Activated T-cell treated with anti-CD3 and anti-CD28 coated beads, Interleukin-2, amount 50 U/mL, for 4 hours (primary cell): Measurements from ENCODE around the gene KRT71. TPM values are rescaled to one million over a fixed set of nuclear protein-coding genes. Genes with fewer than 3 reads are reported as not detected.
A peak's percentile ranks its signal among the peaks of the same experiment; 100 is the strongest.

Experiments used
- ATAC-seq, 2 donors: fragments of 200-7000 bp; cut with Tn5 transposase; one replicate each; pipeline ENCODE4 v1.10.0; 2021
- DNase-seq: peaks from one replicate; pipeline ENCODE4 v3.0.0-alpha.2; 2020
- H3K27me3 Mint-ChIP-seq: one replicate; pipeline ENCODE4 v1.8.0; 2021; ENCODE audit warnings: low read depth, mixed read lengths
- H3K36me3 Mint-ChIP-seq: one replicate; pipeline ENCODE4 v1.8.0; 2022; ENCODE audit warnings: mixed read lengths; ENCODE audit not compliant: insufficient read depth
- H3K4me1 Mint-ChIP-seq: one replicate; pipeline ENCODE4 v1.8.0; 2021; ENCODE audit warnings: low read depth, mixed read lengths
- H3K4me3 Mint-ChIP-seq: one replicate; pipeline ENCODE4 v1.8.0; 2021; ENCODE audit warnings: mild to moderate bottlenecking, moderate library complexity, mixed read lengths
- H3K9me3 Mint-ChIP-seq: one replicate; pipeline ENCODE4 v1.8.0; 2021; ENCODE audit warnings: mixed read lengths
- total RNA-seq, 3 donors: library from RNA; stranded (reverse); gene quantifications; one replicate each; pipeline ENCODE4 v1.2.1, GENCODE V29; 2021

KRT71 gene
- total RNA-seq, 3 donors from 2014 or later, result not detected

GRCh38 chr12:52582486-52582885 lies 29.5 kb upstream of the KRT71 start:
- H3K27me3 Mint-ChIP-seq, result no peaks in the 10 kb centered on the region
- DNase-seq (no peak), ATAC-seq (no peak)
- no peaks in the 10 kb centered on the region for H3K36me3 Mint-ChIP-seq
- H3K9me3 Mint-ChIP-seq, result no peaks in the 10 kb centered on the region
- H3K4me3 Mint-ChIP-seq, result no peak overlapping the region
- peaks cover 53% of the 10 kb centered on the region for H3K4me1 Mint-ChIP-seq

DNA sequence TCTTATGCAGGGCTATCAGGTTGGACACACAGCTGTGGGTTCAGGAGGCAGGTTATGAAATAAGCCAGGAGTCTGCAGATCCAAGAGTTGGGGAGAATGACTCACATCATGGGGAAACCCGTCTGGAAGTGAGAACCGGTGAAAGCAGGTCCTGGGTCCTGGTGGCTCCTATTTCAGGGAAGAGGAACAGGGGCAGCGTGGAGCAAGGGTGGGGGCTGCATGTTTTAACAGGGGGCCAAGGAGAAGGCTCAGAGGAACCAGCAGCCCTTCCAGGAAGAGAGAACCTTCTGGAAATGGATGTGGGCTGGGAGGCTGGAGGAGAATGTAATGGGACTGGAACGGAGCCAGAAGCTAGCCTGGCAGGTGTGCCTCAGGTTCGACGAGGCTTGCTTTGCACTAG lies 28.5 kb upstream of the KRT71 start:
- no peak for DNase-seq
- peaks cover 43% of the 10 kb centered on the region for H3K4me1 Mint-ChIP-seq
- no peaks in the 10 kb centered on the region for H3K9me3 Mint-ChIP-seq
- no peaks in the 10 kb centered on the region for H3K27me3 Mint-ChIP-seq
- H3K36me3 Mint-ChIP-seq, result no peaks in the 10 kb centered on the region
- no peak for ATAC-seq
- no peak overlapping the region for H3K4me3 Mint-ChIP-seq

DNA sequence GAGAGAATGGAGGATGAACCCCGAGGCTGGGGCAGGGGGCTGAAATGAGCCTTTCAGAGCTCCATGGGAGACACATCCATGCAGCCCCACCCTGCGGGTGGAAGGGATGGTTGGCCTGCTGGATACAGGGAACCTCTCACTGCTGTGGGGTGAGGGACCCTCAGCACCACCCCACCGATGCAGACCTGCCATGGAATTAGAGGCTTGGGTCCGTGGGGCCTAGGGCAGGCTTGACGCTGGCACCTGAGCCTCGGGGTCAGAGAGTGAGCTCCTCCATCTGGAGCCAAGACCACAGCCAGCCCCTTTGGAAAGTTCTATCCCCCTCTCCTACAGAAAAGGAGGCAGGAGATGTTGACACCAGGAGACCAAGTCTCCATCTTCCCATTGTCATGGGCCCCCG lies 28.1 kb upstream of the KRT71 start:
- H3K4me1 Mint-ChIP-seq, result peaks cover 39% of the 10 kb centered on the region
- no peaks in the 10 kb centered on the region for H3K36me3 Mint-ChIP-seq
- no peaks in the 10 kb centered on the region for H3K9me3 Mint-ChIP-seq
- ATAC-seq, result no peak
- DNase-seq, result no peak
- H3K27me3 Mint-ChIP-seq, result no peaks in the 10 kb centered on the region
- H3K4me3 Mint-ChIP-seq, result no peak overlapping the region

DNA sequence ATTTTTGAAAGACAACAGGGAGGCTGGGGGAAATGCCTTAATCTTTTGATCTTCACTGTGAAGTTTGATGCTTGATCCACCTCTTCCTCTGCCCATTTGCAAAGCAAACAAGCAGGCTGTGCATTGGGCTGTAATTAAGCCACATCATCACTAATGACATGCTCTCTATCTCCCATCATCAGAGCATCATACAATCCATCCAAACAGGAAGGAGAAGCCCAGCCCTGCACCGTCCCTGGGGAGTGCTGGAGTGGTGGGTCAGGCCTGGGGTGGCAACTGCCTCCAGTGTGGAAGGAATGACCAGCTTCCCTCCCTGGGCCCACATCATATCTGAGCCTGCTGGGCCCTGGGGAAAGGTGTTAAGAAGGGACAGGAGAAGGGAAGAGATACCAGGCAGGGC lies 27.6 kb upstream of the KRT71 start:
- DNase-seq, result no peak
- no peak for ATAC-seq
- H3K4me3 Mint-ChIP-seq, result no peak overlapping the region
- H3K9me3 Mint-ChIP-seq, result no peaks in the 10 kb centered on the region
- no peaks in the 10 kb centered on the region for H3K36me3 Mint-ChIP-seq
- H3K4me1 Mint-ChIP-seq, result peaks cover 33% of the 10 kb centered on the region
- H3K27me3 Mint-ChIP-seq, result no peaks in the 10 kb centered on the region

DNA sequence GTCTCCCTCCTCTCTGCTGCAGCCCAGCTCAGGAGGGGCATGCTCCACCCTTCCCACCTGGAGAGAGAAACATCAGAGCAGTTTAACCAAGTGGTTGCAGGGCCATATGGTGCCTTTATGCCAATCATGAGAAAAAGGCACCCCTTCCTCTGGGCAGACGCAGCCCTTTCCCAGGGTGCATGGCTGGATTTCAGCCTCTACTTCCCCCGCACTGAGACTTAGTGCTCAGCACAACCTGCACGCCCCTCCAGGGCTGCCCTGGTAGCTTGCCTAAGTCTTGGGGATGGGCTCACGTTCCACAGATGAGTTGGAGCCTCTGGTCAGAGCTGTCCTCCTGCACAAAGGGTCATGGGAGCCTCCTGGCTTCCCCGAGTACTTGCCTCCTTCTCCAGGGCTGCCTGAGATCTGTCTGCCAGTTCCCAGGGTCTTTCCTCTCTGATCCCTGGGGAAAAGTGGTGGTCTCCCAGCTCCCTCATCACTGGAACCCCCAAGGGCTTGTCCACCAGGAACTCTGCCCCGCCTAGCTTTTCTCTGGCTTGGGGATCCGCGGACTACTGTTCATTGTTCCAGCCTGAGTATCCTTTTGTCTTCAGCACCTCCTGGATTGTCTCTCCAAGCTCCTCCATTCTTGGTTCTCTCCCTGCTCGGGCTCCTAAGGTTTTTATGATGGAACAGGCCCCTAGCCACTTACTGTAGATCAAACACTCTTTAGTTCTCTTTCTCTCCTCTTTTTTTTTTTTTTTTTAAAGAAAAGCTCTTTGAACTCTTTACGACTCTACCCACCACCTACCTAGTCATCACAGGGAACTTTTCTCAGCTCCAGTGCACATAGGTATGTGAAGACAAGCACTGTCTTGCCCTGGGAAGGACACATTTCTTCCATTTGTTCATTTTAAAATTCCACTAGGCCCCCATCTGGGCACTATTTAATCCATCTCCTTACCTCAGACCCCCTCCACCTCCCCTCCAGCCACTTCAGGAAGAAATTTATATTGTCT lies 26.8 kb upstream of the KRT71 start:
- Mint-ChIP-seq H3K4me1 (peaks cover 26% of the 10 kb centered on the region), H3K36me3 (no peaks in the 10 kb centered on the region), H3K4me3 (no peak overlapping the region), H3K9me3 (no peaks in the 10 kb centered on the region), H3K27me3 (no peaks in the 10 kb centered on the region)
- DNase-seq (no peak), ATAC-seq (no peak)

- ATAC-seq, result no peak
- Mint-ChIP-seq H3K9me3 (no peaks in the 10 kb centered on the region), H3K36me3 (no peaks in the 10 kb centered on the region), H3K4me1 (peaks cover 20% of the 10 kb centered on the region), H3K4me3 (no peak overlapping the region), H3K27me3 (no peaks in the 10 kb centered on the region)
- DNase-seq, result no peak
Observed at GRCh38 chr12:52578469-52578868, 25.5 kb upstream of the KRT71 start.

DNA sequence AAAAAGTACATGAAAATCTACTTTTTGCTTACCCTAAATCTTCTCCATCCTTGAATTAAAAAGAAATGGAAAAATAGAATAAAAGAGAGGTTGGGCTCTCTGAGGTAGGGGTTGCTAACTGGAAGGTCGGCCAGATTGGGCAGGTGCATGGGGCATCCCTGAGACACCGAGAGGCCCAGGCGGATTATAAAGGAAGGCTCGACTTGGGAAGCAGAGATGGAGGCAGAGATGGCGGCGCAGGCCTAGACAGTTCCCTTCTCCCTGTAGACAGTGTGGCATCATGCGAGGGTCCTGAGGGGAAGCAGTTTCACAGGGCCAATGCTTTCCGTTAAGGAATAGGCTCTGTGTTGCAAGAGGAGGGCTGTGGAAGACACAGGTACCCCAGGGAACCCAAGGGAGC lies 24.4 kb upstream of the KRT71 start:
- H3K27me3 Mint-ChIP-seq, result no peaks in the 10 kb centered on the region
- no peak overlapping the region for H3K4me3 Mint-ChIP-seq
- ATAC-seq (no peak), DNase-seq (no peak)
- no peaks in the 10 kb centered on the region for H3K9me3 Mint-ChIP-seq
- peaks cover 10% of the 10 kb centered on the region for H3K4me1 Mint-ChIP-seq
- no peaks in the 10 kb centered on the region for H3K36me3 Mint-ChIP-seq

GRCh38 chr12:52575948-52576347 lies 23.0 kb upstream of the KRT71 start:
- Mint-ChIP-seq H3K27me3 (no peaks in the 10 kb centered on the region), H3K36me3 (no peaks in the 10 kb centered on the region), H3K9me3 (no peaks in the 10 kb centered on the region), H3K4me3 (no peak overlapping the region), H3K4me1 (peaks cover 10% of the 10 kb centered on the region)
- DNase-seq (no peak), ATAC-seq (no peak)

GRCh38 chr12:52575256-52575655 lies 22.3 kb upstream of the KRT71 start:
- no peaks in the 10 kb centered on the region for H3K9me3 Mint-ChIP-seq
- no peak overlapping the region for H3K4me3 Mint-ChIP-seq
- H3K4me1 Mint-ChIP-seq, result peaks cover 4% of the 10 kb centered on the region
- H3K36me3 Mint-ChIP-seq, result no peaks in the 10 kb centered on the region
- ATAC-seq (no peak), DNase-seq (no peak)
- peaks cover under 1% of the 10 kb centered on the region for H3K27me3 Mint-ChIP-seq

DNA sequence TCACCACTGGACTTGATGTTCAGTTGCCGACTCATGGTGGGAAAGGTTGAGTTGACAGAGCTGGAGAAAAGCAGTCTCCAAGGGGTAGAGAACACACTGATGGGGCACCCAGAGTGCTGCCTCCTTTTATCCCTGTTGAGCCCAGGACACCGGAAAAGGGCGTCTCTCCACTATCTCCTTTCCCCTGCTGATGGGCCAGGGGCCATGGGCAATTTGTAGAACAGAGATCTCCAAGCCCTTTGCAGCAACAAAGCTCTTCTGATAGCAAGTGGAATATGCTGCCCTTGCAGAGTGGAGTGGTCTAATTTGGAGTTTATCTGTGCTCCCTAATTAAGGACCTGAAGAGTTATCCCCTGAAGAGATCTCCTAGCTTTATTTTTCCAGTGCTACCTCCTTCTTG lies 20.8 kb upstream of the KRT71 start, which contains the start of gene KRT74:
KRT74 (minus strand) TSS at position 101 of the 400 bp plus-strand sequence; CDS start at position 35, 66 bp downstream.
- Mint-ChIP-seq H3K27me3 (peaks cover 2% of the 10 kb centered on the region), H3K4me1 (no peaks in the 10 kb centered on the region), H3K4me3 (no peak within 1 kb of the TSS), H3K36me3 (no peaks in the 10 kb centered on the region), H3K9me3 (no peaks in the 10 kb centered on the region)
- DNase-seq (no peak), ATAC-seq (no peak)

DNA sequence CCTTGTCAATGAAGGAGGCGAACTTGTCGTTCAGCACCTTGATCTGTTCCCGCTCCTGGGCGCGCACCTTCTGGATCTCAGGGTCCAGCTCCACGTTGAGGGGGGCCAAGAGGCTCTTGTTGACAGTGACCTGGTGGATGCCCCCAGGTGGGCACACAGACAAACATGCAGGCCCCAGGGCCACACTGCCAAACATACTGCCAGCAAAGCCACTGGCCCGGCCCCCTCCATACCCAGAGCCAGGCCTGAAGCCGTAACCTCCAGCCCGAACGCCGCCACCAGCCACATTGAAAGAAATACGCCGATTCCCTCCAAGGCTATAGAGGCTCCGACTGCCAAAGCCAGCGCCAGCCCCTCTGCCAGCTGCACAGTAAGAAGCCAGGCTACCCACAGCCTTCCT lies 20.4 kb upstream of the KRT71 start:
- Mint-ChIP-seq H3K9me3 (no peaks in the 10 kb centered on the region), H3K4me1 (no peaks in the 10 kb centered on the region), H3K27me3 (peaks cover 2% of the 10 kb centered on the region), H3K4me3 (no peak overlapping the region), H3K36me3 (no peaks in the 10 kb centered on the region)
- ATAC-seq (no peak), DNase-seq (no peak)

- Mint-ChIP-seq H3K4me3 (no peak overlapping the region), H3K36me3 (no peaks in the 10 kb centered on the region)
- no peak for ATAC-seq
Observed at GRCh38 chr12:52570511-52570910, 17.6 kb upstream of the KRT71 start.

GRCh38 chr12:52568111-52568510 lies 15.2 kb upstream of the KRT71 start:
- peaks cover 10% of the 10 kb centered on the region for H3K27me3 Mint-ChIP-seq
- DNase-seq, result no peak
- no peaks in the 10 kb centered on the region for H3K36me3 Mint-ChIP-seq
- H3K9me3 Mint-ChIP-seq, result no peaks in the 10 kb centered on the region
- H3K4me3 Mint-ChIP-seq, result no peak overlapping the region
- no peak for ATAC-seq
- H3K4me1 Mint-ChIP-seq, result peaks cover 5% of the 10 kb centered on the region

More at GRCh38 chr12:52570511-52570910, 17.6 kb upstream of the KRT71 start:
- H3K4me1 Mint-ChIP-seq, result peaks cover 5% of the 10 kb centered on the region
- no peak for DNase-seq
- peaks cover 4% of the 10 kb centered on the region for H3K27me3 Mint-ChIP-seq
- H3K9me3 Mint-ChIP-seq, result no peaks in the 10 kb centered on the region

- DNase-seq (no peak), ATAC-seq (peak in 1 of 2 donors; percentile 21)
- peaks cover 5% of the 10 kb centered on the region for H3K4me1 Mint-ChIP-seq
- H3K9me3 Mint-ChIP-seq, result no peaks in the 10 kb centered on the region
- H3K27me3 Mint-ChIP-seq, result peaks cover 10% of the 10 kb centered on the region
- no peak overlapping the region for H3K4me3 Mint-ChIP-seq
- no peaks in the 10 kb centered on the region for H3K36me3 Mint-ChIP-seq
Observed at GRCh38 chr12:52566847-52567291, 13.9 kb upstream of the KRT71 start.

DNA sequence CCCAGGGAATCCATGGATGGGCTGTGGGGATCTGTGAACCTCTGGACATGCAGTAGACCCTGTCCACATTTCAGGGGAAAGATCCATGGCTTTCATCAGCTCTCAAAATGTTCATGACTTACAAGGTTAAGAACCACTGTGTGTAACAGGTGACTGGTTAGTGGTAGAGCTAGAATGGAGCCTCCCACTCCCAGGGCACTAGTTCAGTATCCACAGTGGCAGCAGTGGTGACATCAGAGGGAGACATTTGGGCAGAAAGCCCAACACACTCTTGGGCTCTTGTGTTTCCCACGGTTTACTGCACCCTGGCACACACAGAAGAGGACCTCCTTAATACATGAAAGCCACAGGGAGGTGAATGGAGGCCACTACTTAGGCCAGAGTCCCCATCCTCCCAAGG lies 11.6 kb upstream of the KRT71 start:
- ATAC-seq, result no peak

More for the DNA sequence above, 11.6 kb upstream of the KRT71 start:
- H3K4me1 Mint-ChIP-seq, result peaks cover 6% of the 10 kb centered on the region
- no peak overlapping the region for H3K4me3 Mint-ChIP-seq
- no peaks in the 10 kb centered on the region for H3K9me3 Mint-ChIP-seq
- peaks cover 12% of the 10 kb centered on the region for H3K27me3 Mint-ChIP-seq
- no peak for DNase-seq
- H3K36me3 Mint-ChIP-seq, result no peaks in the 10 kb centered on the region
